Thyroid gland (tissue), 4 donors: Measurements from ENCODE around the gene NEUROG3. TPM values are rescaled to one million over a fixed set of nuclear protein-coding genes. Genes with fewer than 3 reads are reported as not detected.
A peak's percentile ranks its signal among the peaks of the same experiment; 100 is the strongest.

Experiments used
- DNase-seq, 2 donors: peaks; one replicate each; pipeline ENCODE4 v3.0.0-alpha.2; 2019
- H3K27ac ChIP-seq, 3 donors: fragments of 200-600 bp; sonication (generic); 1 replicate in 2 of 3; 2 replicates in 1 of 3; pipeline ENCODE4 v1.5.1; 2016 to 2019; ENCODE audit warnings: mild to moderate bottlenecking in 1 of 3, moderate library complexity in 1 of 3
- H3K27me3 ChIP-seq: fragments of 200-600 bp; sonication (generic); one replicate; pipeline ENCODE4 v1.5.1; 2019
- H3K36me3 ChIP-seq, 2 donors: fragments of 200-600 bp; sonication (generic); one replicate each; pipeline ENCODE4 v1.5.1; 2016 to 2019
- H3K4me1 ChIP-seq, 2 donors: fragments of 200-600 bp; sonication (generic); one replicate each; pipeline ENCODE4 v1.5.1; 2017 to 2019
- H3K4me3 ChIP-seq, 3 donors: fragments of 200-600 bp; sonication (generic); replicated peaks in 1 of 3; 1 replicate in 2 of 3; 2 replicates in 1 of 3; pipeline ENCODE4 v1.5.1; 2016; ENCODE audit warnings: mild to moderate bottlenecking in 1 of 3
- H3K9me3 ChIP-seq: fragments of 200-600 bp; sonication (generic); one replicate; pipeline ENCODE4 v1.5.1; 2017
- CTCF ChIP-seq, 6 experiments: fragments of 200-600 bp in 3 of 6; fragments of 450-650 bp in 3 of 6; sonication (generic) in 3 of 6; IDR thresholded peaks; one replicate each; pipeline ENCODE4 v1.5.1; 2016 to 2019; ENCODE audit warnings: antibody characterized with exemption in 6 of 6, mild to moderate bottlenecking in 2 of 6, inconsistent platforms in 1 of 6, moderate library complexity in 1 of 6
- POLR2A ChIP-seq, 2 donors: fragments of 450-650 bp; IDR thresholded peaks; one replicate each; pipeline ENCODE4 v1.6.1; 2017; ENCODE audit warnings: antibody characterized with exemption in 2 of 2, mild to moderate bottlenecking in 2 of 2, moderate library complexity in 1 of 2
- WGBS, 2 donors: methylation state at CpG; one replicate each; pipeline ENCODE4 v1.1.5; 2017; 5-methylcytosine and 5-hydroxymethylcytosine counted together
- intact Hi-C: fragments of 100-400 bp; cut with DNase I; formaldehyde crosslinking; loops from one replicate; pipeline ENCODE4 v1.15.1; 2023
- total RNA-seq, 4 donors: library from RNA; depleted of rRNA; stranded (reverse); fragments of >200 nt; gene quantifications; one replicate each; pipeline ENCODE4 v1.2.3, GENCODE V29; 2016

Gene NEUROG3
- total RNA-seq, 4 donors from 2014 or later: 1.9 TPM; not detected in 3

GRCh38 chr10:69572159-69573055 lies 815 bp downstream of the NEUROG3 start:
- H3K4me1 ChIP-seq: peaks cover 0 to 15% of the 10 kb centered on the region in 2 donors
- 2 to 6% methylated on average over 25 to 34 of the region's 85 CpGs for WGBS, 2 donors
- DNase-seq: no peak
- TF ChIP-seq CTCF (IDR thresholded peaks at IDR 0.05) (no peak), POLR2A (IDR thresholded peaks at IDR 0.05) (no peak)
- peak overlapping the region in 1 of 3 donors; percentile 1 for H3K4me3 ChIP-seq
- no peaks in the 10 kb centered on the region for H3K36me3 ChIP-seq
- intact Hi-C loops: no loop called here
- H3K9me3 ChIP-seq: no peaks in the 10 kb centered on the region
- peaks cover 28% of the 10 kb centered on the region for H3K27me3 ChIP-seq
- H3K27ac ChIP-seq: no peak overlapping the region

GRCh38 chr10:69571618-69572158 lies 1.5 kb downstream of the NEUROG3 start:
- H3K4me3 ChIP-seq: no peak overlapping the region
- 2% methylated on average over 25 of the region's 25 CpGs for WGBS, 2 donors
- TF ChIP-seq POLR2A (IDR thresholded peaks at IDR 0.05) (no peak), CTCF (IDR thresholded peaks at IDR 0.05) (no peak)
- intact Hi-C loops: no loop called here
- no peak overlapping the region for H3K27ac ChIP-seq
- H3K4me1 ChIP-seq: peaks cover 0 to 15% of the 10 kb centered on the region in 2 donors
- H3K27me3 ChIP-seq: peaks cover 28% of the 10 kb centered on the region
- DNase-seq: no peak
- H3K36me3 ChIP-seq: no peaks in the 10 kb centered on the region
- no peaks in the 10 kb centered on the region for H3K9me3 ChIP-seq

- Histone ChIP-seq H3K27ac (no peak overlapping the region), H3K36me3 (no peaks in the 10 kb centered on the region), H3K4me1 (peaks cover 0 to 15% of the 10 kb centered on the region in 2 donors), H3K9me3 (no peaks in the 10 kb centered on the region), H3K27me3 (peaks cover 28% of the 10 kb centered on the region), H3K4me3 (no peak overlapping the region)
- TF ChIP-seq CTCF (IDR thresholded peaks at IDR 0.05) (no peak), POLR2A (IDR thresholded peaks at IDR 0.05) (no peak)
- intact Hi-C loops: no loop called here
- 3 to 7% methylated on average over 11 of the region's 11 CpGs for WGBS, 2 donors
- DNase-seq: no peak
These were observed 3.0 kb downstream of the NEUROG3 start for GRCh38 chr10:69570050-69570816.

- 5 to 6% methylated on average over 4 to 23 of the region's 23 CpGs for WGBS, 2 donors
- peaks cover 25% of the 10 kb centered on the region for H3K27me3 ChIP-seq
- DNase-seq: no peak
These were observed 3.8 kb downstream of the NEUROG3 start for GRCh38 chr10:69569396-69569934.

More at GRCh38 chr10:69569396-69569934, 3.8 kb downstream of the NEUROG3 start:
- intact Hi-C loops: no loop called here
- Histone ChIP-seq H3K4me3 (no peak overlapping the region), H3K27ac (no peak overlapping the region), H3K36me3 (no peaks in the 10 kb centered on the region), H3K4me1 (peaks cover 0 to 15% of the 10 kb centered on the region in 2 donors), H3K9me3 (no peaks in the 10 kb centered on the region)
- TF ChIP-seq CTCF (IDR thresholded peaks at IDR 0.05): no peak
